ENCODE data around the gene SND1.

The SND1 gene

DNA sequence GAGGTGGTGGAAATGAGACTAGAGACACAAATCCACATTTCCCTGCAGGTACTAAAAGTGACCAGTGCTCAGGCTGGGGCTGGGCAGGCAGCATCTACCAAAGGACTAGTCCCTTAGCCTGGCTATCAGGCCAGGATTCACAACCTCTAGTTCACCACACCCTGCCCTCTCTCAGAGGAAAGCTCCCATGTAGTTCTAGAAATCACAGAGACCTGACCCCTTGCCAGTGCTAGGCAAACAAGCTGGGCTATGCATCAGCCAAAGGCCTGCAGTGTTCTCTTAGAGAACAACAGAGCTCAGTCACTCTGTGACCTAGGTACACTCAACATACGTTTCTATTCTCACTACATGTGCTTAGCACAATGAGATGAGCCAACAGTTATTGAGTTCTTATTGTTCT, 405.9 kb downstream of the SND1 start:
- DNase-seq = no peak

DNA sequence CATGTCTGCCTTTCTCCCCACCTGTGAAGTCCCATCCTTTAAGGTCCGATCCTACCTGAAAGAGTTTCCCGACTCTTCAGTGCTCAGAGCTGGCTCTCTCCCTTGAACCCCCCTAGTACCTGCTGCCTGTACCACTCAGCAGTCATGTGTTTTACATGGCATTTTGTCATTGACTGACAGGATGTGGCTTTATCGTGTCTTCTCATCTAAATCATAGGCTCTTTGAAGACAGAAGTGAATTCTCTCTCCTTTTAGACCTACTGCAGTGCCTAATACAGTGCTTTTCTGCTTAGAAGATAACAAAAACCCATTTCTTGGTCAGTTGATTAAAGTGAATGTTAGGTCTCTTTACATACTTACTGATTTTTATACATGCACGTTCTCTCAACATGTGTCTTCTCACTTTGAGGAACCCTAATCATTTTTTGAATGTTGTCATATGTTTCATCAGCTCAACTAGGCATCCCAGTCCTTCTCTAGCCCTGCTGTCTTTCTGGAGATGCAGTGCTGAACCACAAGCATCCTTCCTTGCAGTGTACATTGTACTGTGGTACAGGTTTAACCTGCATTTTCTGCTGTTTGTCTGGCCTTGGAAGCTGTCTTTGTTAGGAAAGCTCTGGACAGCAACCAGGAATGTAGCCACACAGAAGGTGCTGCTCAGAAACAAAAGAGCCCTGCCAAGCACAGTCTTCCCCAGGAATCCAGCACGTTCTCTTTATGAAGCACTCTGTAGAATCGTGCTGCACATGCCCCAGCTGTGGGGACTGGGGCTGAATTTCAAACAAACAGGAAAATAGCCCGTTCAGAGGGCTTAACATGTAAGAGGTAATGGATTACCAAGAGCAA, 407.4 kb downstream of the SND1 start:
- no peak for DNase-seq

DNA sequence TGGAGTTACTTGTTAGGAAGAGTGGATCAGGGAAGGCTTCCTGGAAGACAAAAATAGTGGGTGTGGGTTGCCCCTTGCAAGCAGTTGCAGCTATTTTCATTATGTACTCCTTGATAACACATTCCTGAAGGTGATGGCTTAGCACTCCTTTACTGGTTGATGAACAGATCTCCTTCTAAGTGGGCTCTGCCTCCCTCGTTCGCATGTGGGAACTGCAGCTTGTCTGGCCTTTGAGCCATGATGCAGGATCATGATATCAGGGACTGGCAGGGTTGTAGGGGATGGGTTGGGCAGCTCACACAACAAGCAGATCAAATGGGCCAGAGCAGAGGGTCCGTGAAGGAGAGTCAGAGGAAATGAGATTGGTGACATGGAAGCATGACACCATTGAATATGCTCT, 408.0 kb downstream of the SND1 start:
- DNase-seq = no peak

GRCh38 chr7:128063088-128063487, 411.1 kb downstream of the SND1 start:
- DNase-seq = no peak

GRCh38 chr7:128065872-128066271, 413.9 kb downstream of the SND1 start:
- DNase-seq = no peak

GRCh38 chr7:128066395-128066794, 414.4 kb downstream of the SND1 start:
- DNase-seq = no peak

DNA sequence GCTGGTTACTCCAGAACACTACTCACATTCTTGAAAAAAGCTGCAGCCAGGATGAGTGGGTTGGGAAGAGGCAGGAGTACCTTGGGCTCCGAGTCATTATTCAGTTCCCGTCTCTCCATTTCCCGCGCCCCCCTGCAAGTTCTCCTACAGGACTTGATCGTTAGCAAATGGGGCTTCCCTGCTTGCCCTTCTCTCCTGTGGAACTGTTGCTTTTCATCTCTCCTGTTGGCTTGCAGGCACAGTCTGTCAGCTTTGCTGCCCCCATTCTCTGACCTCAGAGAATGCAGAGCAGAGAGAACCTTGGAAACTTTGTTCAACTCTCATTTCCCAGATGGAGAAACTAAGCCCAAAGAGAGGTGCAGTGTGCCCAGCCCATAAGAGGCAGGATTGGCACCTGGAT, 414.9 kb downstream of the SND1 start:
- no peak for DNase-seq

GRCh38 chr7:128067983-128068382, 416.0 kb downstream of the SND1 start:
- DNase-seq = no peak

DNA sequence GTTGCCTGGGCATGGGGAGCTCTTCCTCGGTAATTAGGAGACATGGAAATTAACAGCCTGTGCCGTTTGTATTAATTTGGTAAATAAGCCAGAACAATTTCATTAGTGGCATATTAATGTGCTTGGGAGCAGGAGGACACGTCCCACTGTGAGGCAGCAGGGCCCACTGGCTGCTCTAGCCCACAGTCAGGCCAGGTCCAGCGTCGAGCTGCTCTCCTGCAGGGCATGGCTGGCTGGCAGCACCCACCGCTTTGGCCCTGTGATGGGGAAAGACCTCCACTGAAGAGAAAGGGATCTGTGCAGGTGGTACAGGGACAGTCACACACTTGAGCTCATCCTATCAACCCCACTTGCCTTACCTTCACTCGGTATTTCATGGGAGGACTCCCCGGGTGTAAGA, 416.8 kb downstream of the SND1 start:
- no peak for DNase-seq

- DNase-seq = no peak
Observed at GRCh38 chr7:128069373-128070364, 417.7 kb downstream of the SND1 start.

DNA sequence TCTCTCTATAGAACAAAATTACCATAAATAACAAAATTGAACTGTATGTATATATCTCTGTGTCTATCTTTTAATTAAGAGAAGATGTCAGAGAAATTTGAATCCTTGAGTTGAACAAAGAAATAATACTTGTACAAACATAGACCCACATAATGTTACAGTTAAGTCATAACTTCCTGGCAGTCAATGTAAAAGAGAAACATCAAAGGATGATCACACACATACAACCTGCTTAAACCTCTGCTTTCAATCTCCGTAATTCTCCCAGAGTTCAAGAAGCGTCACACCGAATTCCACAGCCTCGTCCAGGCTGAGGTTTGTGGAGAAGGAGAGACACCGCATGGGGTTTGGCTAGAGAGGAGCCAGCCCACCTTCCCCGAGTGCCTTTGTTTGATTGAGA, 419.4 kb downstream of the SND1 start:
- no peak for DNase-seq

DNA sequence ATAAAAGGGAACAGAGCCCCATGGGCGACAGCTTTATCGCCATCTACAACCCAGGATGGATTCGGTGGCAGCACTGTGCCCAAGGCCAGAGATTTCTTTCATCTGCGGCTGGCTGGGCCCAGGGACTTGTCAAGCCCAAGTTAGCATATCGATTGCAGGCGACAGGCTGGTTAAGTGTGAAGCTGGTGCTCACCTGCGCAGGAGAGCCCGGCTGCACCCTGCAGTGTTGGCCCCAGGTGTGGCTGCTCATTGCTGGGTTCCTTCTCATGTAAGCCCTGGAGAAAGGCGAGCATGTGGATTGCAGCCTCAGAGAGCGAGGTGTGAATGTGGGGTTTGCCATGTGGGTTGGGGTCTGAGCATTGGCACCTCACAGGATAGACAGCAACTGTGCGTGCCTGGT, 419.8 kb downstream of the SND1 start:
- no peak for DNase-seq

DNA sequence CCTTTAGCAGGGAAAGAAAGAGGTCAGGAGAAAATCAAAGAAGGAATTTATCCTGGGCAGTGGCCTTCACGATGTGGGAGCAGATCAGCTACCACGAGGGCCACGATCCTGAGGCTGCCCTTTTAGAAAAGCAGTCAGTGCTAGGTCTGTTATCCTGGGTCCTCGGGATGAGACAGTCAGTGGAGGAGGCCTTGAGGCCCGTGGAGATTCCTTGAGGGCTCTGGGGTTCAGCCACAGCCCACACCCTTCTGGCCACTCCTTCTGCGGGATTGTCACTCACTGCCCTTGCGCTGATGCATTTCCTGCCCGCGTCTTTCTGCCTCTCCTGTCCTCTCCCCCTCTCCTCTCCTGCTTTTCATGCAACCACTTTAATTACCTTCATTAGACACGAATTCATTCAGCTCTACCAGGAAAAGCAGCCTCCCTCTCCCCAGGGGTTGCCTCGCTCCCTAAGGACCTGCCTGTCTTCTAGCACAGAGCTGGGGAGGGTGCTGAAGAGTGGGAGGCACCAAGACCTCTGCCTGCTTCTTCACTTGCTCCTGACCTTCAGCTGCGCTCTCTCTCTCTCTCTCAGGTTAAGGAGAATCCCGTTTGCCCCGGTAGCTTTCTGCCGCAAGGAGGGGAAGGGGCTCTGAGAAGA, 421.8 kb downstream of the SND1 start:
- no peak for DNase-seq

DNA sequence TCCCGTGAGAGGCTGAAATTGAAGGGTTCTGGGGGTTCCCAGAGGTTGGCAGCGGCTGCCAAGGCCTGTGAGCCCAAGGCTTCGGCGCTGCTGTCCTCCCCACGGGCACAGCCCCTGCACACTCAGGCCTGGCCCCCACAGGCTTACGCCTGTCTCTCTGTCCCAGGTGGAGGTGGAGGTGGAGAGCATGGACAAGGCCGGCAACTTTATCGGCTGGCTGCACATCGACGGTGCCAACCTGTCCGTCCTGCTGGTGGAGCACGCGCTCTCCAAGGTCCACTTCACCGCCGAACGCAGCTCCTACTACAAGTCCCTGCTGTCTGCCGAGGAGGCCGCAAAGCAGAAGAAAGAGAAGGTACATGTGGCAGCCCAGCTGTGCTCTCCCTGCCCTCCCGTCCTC, 422.3 kb downstream of the SND1 start:
- no peak for DNase-seq

GRCh38 chr7:128074736-128075135, 422.7 kb downstream of the SND1 start:
- DNase-seq = no peak

DNA sequence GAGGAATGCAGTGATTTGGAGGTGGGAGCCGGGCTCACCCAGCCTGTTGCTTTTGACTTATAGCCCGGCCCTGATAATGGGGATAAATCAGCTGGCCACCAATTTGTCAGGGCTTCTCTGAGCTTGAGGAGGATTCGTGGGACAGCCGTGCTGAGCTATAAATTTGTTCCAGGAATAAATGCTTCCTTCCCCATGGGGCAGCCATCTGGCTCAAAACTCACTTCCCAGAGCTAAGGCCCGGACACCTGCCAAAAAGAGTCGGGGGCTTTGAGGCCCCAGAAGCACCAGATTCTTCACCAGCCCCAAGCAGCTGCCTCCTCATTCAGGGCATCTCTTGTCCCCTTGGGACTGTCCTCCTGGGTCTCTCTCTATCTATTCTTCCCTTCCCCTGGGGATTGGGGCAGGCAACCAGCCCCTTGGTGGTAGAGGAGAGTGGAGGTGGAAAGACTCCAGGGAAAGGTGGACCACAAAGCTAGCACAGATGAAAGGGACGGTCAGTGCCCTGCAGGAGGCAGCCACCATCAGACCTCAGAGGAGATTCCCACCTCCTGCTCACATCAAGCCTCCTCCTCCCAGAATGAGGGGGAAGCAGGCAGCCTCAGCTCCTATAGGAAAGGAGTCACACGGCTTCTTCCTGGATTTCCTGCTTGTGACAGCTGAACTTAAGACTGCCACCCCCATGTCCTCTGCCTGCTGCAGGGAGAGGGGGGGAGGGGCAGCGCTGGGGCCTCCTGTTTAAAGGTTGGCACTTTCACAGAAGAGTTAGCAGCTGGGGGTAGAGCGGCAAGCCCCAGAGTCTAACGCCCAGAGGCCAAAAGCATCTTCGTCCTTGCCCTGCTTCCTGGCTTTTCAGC, 423.5 kb downstream of the SND1 start:
- no peak for DNase-seq

GRCh38 chr7:128076196-128076795, 424.3 kb downstream of the SND1 start:
- DNase-seq = no peak

- DNase-seq = no peak
Observed at GRCh38 chr7:128076796-128077271, 424.8 kb downstream of the SND1 start.

DNA sequence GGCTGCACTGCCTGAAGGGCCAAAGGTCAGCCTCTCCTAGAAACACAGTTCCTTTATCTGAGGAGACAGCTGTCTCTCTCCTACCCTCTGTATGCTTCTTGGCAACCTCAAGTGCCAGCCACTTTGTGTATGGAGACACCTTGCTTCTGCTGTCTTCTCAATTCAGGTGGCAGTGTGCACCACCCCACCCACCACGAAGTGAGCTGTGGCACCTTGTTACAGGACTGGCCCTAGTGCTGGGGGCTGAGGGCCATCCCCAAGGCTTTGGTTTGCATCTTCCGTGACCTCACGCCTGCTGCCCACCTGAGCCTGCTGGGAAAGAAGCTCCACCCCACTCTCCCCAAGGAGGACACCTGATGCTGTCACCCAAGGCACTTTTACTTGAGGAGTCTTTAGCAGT, 426.3 kb downstream of the SND1 start:
- no peak for DNase-seq

DNA sequence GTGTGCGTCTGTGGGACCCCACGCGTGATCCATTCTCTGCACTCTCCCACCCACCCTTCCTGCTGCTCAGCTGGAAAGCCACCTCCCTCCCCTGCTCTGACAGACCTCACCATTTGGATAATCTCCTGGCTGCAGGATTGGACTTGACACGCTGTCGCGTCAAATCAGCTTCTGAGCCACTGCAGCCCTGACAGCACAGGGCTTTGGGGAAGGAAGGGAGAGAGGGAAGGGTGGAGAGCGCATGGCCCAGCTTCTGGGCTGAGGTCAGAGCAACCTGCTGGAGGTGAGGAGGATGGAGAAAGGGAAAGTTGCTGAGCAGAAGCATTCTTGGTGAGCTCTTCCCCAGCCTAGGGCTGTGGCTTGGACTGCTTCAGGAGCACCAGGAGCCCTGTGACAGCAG, 428.2 kb downstream of the SND1 start:
- DNase-seq = no peak

DNA sequence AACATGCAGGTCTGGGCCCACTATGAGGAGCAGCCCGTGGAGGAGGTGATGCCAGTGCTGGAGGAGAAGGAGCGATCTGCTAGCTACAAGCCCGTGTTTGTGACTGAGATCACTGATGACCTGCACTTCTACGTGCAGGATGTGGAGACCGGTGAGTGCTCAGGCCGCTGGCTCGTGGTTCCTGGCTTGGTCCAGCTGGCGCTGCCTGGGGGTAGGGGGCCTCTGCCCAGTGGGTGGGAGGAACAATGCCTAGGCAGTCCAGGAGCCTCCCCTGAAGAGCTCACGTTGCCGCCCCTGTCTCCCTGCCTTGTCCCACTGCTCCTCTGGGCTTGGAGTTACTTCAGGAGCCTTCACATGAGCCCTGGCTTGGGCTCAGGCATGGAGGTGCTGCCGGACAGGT, 429.4 kb downstream of the SND1 start:
- no peak for DNase-seq

DNA sequence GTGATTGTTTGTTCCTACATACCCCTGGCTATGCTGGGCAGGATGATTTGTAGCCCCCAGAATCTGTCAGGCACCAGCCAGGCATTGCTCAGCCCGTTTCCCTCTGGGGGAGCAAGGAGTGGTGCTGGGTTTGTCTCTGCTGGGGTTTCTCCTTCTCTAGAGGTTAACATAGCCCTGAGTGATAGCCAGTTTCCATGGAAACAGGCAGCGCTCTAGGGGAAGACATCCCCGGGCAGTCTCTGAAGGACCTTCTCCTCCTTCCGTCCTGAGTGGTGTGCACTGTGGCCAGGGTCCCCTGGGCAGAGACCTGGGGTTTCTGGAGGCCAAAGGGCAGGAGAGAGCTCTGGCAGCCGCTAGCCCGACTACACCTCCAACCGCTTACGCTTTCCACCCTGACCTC, 429.8 kb downstream of the SND1 start:
- no peak for DNase-seq
